Measurements from ENCODE around the gene PCMTD2. TPM values are rescaled to one million over a fixed set of nuclear protein-coding genes. Genes with fewer than 3 reads are reported as not detected.

PCMTD2 gene
- total and polyA plus RNA-seq, 2 donors from 2014 or later = 25.0 to 53.8 TPM

- Histone ChIP-seq H3K4me3 (ENCODE audit: low read length in 3 of 3) (no peak overlapping the region), H3K27me3 (ENCODE audit: control insufficient read depth, insufficient read depth, low read length) (no peaks in the 10 kb centered on the region), H3K9me3 (ENCODE audit: control insufficient read depth in 2 of 3, insufficient read depth in 1 of 3, low read length in 3 of 3) (no peaks in the 10 kb centered on the region), H3K36me3 (ENCODE audit: control insufficient read depth in 2 of 3, insufficient read depth in 3 of 3, low read length in 3 of 3) (peaks cover 4 to 11% (median 10%) of the 10 kb centered on the region in 3 donors), H3K4me1 (ENCODE audit: control insufficient read depth in 2 of 3, insufficient read depth in 2 of 3, low read depth in 1 of 3, low read length in 3 of 3) (no peaks in the 10 kb centered on the region), H3K9ac (ENCODE audit: low read length in 3 of 3) (no peak overlapping the region), H3K27ac (ENCODE audit: low read depth in 2 of 2, low read length in 2 of 2) (no peak overlapping the region)
- DNase-seq = peak in 1 of 5 donors; percentile 67
- intact Hi-C loops (cut with DNase I) = no loop called here
- FAIRE-seq = no peak
- no peak for TF ChIP-seq CTCF (IDR thresholded peaks at IDR 0.05; ENCODE audit: borderline replicate concordance, extremely low read depth, insufficient read depth)
Measured at GRCh38 chr20:64269604-64270411, 14.3 kb downstream of the PCMTD2 start.

DNA sequence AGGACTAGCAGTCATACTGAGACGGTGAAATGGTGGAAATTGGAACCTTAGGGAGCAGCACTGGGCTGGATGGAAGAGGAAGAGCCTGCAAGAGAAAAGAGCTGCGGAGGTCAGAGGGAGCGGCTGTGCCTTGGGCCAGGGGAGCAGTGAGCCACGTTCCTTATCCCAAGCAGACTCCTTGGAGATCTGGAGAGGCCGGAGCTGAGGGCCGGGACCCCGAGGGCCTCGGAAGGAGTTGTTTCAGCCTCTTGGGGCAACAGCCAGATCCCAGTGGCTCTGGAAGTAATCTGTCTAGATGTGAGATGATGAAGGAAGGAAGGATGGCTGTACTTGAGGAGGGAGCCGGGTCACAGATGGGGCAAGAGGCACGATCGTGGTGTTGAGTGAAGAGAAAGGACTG, 16.1 kb downstream of the PCMTD2 start:
- Histone ChIP-seq H3K27me3 (ENCODE audit: control insufficient read depth, insufficient read depth, low read length) (no peaks in the 10 kb centered on the region), H3K36me3 (ENCODE audit: control insufficient read depth in 2 of 3, insufficient read depth in 3 of 3, low read length in 3 of 3) (peaks cover 4 to 10% (median 7%) of the 10 kb centered on the region in 3 donors), H3K4me1 (ENCODE audit: control insufficient read depth in 2 of 3, insufficient read depth in 2 of 3, low read depth in 1 of 3, low read length in 3 of 3) (no peaks in the 10 kb centered on the region), H3K27ac (ENCODE audit: low read depth in 2 of 2, low read length in 2 of 2) (no peak overlapping the region), H3K9me3 (ENCODE audit: control insufficient read depth in 2 of 3, insufficient read depth in 1 of 3, low read length in 3 of 3) (no peaks in the 10 kb centered on the region), H3K4me3 (ENCODE audit: low read length in 3 of 3) (no peak overlapping the region), H3K9ac (ENCODE audit: low read length in 3 of 3) (no peak overlapping the region)
- TF ChIP-seq CTCF (IDR thresholded peaks at IDR 0.05; ENCODE audit: borderline replicate concordance, extremely low read depth, insufficient read depth) = no peak
- FAIRE-seq (no peak), DNase-seq (no peak)
- intact Hi-C loops (cut with DNase I) = no loop called here

DNA sequence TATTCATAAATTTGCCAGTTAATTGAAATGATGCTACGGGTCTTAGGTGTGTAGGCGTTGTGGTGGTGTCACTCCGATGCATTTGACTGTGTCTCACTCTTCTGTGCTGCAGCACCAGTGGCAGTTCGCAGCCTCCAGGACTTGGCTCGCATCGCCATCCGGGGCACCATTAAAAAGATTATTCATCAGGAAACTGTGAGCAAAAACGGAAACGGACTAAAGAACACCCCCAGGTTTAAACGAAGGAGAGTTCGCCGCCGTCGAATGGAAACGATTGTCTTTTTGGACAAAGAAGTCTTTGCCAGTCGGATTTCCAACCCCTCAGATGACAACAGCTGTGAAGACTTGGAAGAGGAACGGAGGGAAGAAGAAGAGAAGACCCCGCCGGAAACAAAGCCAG, 17.6 kb downstream of the PCMTD2 start:
- Histone ChIP-seq H3K9me3 (ENCODE audit: control insufficient read depth in 2 of 3, insufficient read depth in 1 of 3, low read length in 3 of 3) (no peaks in the 10 kb centered on the region), H3K4me1 (ENCODE audit: control insufficient read depth in 2 of 3, insufficient read depth in 2 of 3, low read depth in 1 of 3, low read length in 3 of 3) (no peaks in the 10 kb centered on the region), H3K36me3 (ENCODE audit: control insufficient read depth in 2 of 3, insufficient read depth in 3 of 3, low read length in 3 of 3) (peaks cover 4% of the 10 kb centered on the region in 3 donors), H3K9ac (ENCODE audit: low read length in 3 of 3) (no peak overlapping the region), H3K27ac (ENCODE audit: low read depth in 2 of 2, low read length in 2 of 2) (no peak overlapping the region), H3K4me3 (ENCODE audit: low read length in 3 of 3) (no peak overlapping the region), H3K27me3 (ENCODE audit: control insufficient read depth, insufficient read depth, low read length) (no peaks in the 10 kb centered on the region)
- intact Hi-C loops (cut with DNase I) = no loop called here
- FAIRE-seq (no peak), DNase-seq (no peak)
- TF ChIP-seq CTCF (IDR thresholded peaks at IDR 0.05; ENCODE audit: borderline replicate concordance, extremely low read depth, insufficient read depth) = no peak

Data from kidney (tissue), 14 donors.